PFSK-1 (cell line): ENCODE results near the gene GNAZ.

Source experiments
- FOXP2 ChIP-seq: optimal IDR thresholded peaks from 2 replicates; pipeline ENCODE3; 2011; ENCODE audit warnings: borderline replicate concordance, control low read depth, inconsistent platforms; ENCODE audit not compliant: insufficient read depth; ENCODE audit errors: extremely low read length, extremely low read depth
- POLR2AphosphoS5 ChIP-seq: IDR thresholded peaks from 2 replicates; pipeline ENCODE4 v1.6.1; 2012; ENCODE audit warnings: low read depth, mild to moderate bottlenecking, control low read depth, low read length, moderate library complexity

- TF ChIP-seq POLR2AphosphoS5 (no peak), FOXP2 (no peak)
Measured at GRCh38 chr22:23126165-23127054, 56.1 kb downstream of the GNAZ start.
